Anterior cingulate cortex (tissue), 58 donors: Measurements from ENCODE around the gene TRIM5.
"Not testable (repeated sequence)": the region's sequence is repeated elsewhere in the genome, so short reads cannot be mapped to it uniquely, and the experiment has no call there.

ENCODE experiments used
- DNase-seq, 58 donors: peaks; one replicate each; lab custom pipeline; 2025; lab: John Stamatoyannopoulos, UW

Gene TRIM5, protein sequence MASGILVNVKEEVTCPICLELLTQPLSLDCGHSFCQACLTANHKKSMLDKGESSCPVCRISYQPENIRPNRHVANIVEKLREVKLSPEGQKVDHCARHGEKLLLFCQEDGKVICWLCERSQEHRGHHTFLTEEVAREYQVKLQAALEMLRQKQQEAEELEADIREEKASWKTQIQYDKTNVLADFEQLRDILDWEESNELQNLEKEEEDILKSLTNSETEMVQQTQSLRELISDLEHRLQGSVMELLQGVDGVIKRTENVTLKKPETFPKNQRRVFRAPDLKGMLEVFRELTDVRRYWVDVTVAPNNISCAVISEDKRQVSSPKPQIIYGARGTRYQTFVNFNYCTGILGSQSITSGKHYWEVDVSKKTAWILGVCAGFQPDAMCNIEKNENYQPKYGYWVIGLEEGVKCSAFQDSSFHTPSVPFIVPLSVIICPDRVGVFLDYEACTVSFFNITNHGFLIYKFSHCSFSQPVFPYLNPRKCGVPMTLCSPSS

DNA sequence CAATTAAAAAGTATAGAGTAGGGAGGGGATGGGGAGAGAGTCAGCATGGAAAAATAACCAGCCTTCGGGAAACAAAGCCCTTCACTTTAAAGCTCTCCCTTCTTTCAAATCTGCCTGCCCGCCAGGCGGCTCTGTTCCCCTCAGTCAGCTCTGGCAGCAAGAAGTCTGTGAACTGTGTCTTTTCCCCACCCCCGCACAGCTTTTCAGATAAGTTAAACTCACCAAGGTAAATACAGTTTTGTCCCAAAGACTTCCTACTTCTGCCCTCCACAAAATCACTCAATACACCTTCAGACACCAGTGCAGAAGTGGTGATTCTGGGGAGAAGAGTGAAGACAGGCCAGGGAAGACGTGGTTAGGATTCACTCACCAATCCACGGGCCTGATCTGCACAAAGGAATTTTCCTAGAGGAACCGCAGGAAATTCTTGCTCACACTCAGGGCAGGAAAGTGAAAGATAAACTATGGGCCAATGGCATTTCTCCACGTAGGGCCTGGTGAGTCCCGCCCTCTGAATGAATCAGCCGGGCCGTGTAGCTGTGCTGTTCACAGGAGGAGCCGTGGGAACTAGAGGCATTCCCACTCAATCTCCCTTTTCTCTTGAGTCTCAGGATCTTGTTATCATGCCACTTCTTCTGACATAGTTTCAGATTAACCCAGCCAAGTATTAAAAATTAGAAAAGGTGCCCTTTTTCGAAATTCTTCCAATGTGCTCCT lies at the start of gene TRIM5:
Gene TRIM5, minus strand, starts transcription at position 429 of the 717 bp plus-strand sequence. CDS start 4,897 bp downstream, outside the sequence.
- peak in 47 of 58 donors; percentile 5 to 78 (median 35) for DNase-seq

DNA sequence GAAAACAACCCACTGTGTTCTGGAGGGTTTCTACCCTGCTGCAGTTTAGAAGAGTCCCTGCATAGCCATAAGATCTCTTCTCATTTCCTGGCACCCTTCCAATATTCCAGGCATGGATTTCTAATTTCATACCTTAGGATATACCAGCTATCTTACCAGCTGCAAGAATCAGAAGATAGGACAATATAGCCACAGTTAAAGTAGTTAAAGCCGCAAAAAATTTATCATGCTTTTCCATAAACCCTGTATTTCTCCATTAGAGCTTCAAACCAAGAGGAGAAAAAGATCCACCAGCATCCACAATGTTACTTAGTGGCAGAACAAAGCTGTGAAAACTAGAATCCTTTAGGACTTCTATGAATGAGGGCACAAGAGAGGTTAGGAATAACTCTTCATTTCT lies 42.8 kb upstream of the TRIM5 start:
- DNase-seq = no peak

DNA sequence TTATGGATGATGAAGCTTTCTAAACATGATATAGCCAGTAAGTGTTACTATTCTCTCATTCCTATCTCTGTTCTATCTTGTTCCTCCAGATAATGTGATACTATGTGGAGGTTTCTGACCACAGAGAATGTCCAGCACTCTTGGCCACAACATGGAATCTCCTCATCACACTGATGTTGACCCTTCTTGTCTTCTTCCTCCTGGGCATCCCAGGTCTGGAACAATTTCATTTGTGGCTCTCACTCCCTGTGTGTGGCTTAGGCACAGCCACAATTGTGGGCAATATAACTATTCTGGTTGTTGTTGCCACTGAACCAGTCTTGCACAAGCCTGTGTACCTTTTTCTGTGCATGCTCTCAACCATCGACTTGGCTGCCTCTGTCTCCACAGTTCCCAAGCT lies 41.5 kb upstream of the TRIM5 start:
- no peak for DNase-seq

DNA sequence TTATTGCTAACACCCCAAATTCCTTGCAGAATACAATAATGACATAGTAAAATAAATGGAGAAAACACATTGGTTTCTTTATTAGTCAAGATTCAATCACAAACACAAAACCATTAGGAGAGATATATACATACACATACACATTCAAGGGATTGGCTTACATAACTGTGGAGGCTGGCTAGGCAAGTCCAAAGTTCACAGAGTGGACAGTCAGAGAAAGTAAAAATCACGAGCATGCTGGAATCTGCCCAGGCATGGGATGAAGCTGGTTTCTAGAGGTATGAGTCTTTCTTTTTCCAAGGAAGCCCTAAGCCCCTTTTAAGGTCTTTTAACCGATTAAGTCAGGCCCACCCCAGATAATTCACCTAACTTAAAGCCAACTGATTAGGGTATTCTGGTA lies 37.7 kb upstream of the TRIM5 start:
- no peak for DNase-seq

DNA sequence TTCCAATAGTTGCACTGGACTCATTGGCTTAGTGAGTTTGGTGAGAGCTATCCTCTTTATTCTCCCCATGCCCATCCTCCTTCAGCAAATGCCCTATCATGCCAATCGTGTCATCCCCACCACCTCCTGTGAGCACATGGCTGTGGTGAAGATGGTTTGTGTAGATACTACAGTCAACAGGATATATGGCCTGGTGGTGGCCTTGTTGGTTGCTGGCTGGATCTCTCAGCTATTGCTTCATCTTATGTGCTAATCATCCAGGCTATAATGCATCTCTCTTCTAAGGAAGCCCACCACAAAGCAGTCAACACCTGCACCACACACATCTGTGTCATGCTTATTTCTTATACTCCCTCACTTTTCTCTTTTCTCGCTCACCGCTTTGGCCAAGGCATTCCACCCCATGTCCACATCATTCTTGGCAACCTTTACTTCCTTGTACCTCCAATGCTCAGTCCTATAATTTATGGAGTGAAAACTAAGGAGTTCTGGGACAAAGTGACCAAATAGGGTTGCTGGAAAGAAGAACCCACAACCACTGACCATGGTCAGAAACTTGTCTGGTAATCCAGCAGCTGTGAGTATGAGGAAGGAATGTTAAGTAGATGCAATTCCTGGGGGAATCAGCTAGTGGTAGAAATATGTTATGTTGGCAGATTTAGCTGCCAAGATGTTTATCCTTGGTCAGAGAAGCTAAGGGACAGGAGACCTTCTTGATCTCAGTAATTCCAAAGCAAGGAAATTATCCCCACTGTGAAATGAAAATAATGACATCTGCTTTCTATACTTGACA lies 35.0 kb upstream of the TRIM5 start:
- no peak for DNase-seq

DNA sequence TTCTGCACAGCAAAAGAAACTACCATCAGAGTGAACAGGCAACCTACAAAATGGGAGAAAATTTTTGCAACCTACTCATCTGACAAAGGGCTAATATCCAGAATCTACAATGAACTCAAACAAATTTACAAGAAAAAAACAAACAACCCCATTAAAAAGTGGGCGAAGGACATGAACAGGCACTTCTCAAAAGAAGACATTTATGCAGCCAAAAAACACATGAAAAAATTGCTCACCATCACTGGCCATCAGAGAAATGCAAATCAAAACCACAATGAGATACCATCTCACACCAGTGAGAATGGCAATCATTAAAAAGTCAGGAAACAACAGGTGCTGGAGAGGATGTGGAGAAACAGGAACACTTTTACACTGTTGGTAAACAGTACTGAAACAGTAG lies 31.6 kb upstream of the TRIM5 start:
- DNase-seq = not testable (repeated sequence)

DNA sequence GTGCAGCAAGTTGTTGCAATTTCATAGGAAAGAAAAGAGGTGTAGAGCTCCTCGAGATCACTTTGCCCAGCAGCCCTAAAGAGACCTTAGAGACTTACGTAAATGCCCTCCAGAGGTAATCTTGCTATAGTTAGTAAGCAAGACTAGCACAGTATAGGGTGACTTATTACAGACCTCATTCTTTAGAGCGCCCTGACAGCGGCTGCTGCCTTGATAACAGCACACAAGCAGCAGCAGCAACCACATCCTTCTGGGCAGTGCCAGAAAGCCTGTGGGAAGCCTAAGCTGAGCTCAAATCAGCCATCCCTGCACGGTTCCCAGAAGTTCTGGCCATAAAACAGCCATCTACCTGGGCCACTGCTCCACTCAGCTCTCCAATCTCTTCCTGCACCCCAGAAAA lies 28.8 kb upstream of the TRIM5 start:
- DNase-seq = no peak

DNA sequence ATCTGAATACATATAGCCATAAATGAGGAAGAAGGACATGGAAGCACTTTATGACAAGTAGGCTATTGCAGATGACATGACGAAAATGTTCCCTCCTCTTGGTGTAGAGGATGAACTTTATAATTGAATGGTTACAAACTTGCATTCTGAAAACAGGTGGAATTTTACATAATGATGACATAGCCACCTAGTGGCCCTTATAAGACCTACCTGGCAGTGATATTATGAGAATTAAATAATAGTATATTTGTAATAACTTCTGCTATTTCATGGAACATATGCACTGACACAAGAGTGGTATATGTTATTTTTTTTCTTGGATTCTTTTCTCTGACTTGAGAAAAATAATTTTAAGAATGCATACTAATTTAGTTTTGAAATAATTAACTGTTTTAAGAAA lies 27.6 kb upstream of the TRIM5 start:
- DNase-seq = no peak

DNA sequence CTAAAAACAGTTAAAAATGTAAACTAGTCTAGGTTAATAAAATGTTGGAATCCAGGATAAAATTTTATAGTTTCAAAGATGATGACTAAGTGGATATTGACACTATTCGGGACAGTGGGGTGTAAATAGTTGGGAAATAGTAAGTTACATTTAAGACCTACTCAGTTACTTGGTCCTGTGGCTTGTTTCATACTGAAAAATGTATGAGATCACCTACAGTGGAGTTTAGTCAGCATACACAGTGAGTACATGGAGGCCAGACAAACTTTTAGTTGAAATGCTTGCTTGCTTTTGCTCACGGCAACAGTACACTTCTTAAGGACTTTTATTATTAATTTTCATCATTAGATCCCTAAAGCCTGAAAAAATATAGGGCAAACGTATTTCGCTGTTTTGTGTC lies 20.8 kb upstream of the TRIM5 start:
- no peak for DNase-seq

DNA sequence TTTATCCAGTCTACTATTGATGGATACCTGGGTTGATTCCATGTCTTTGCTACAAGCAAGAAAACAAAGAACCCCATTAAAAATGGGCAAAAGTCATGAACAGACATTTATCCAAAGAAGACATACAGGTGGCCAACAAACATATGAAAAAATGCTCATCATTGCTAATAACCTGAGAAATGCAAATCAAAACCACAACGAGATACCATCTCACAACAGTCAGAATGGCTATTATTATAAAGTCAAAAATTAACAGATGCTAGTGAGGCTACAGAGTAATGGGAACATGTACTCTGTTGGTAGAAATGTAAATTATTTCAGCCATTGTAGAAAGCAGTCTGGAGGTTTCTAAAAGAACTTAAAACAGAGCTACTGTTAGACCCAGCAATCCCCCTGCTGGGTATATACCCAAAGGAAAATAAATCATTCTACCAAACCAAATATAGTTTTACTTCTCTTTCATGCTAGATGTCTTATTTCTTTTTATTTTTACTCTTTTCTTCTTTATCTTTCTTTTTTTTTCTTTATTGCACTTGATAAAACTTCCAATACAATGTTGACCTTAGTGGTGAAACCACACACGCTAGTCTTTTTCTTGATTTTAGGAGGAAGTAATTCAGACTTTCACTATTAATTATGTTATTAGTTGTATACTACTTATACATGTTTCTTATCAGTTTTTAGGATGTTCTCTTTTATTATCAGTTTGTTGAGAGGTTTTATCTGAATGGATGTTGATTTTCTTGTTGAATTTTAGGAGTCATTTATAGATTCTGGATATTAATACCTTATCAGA lies 19.1 kb upstream of the TRIM5 start:
- DNase-seq = no peak

DNA sequence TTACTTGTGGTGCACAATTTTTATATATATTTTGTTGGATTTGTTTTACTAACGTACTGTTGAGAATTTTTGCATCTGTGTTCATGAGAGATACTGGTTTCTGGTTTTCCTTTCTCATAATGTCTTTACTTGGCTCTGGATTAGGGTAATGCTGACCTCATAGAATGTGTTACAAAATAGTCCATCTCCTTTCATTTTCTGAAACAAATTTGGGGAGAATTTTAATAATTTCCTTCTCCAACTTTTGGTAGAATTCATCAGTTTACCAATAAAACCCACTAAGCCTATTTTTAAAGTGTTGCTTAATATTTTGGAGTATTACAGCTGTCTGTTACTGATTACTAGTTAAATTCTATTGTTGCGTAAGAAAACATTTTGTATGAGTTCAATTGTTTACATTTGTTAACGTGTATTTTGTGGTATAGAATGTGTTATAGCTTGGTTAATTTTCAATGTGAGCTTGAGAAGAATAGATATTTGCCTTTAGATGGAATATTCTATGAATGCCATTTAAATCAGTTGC lies 16.2 kb upstream of the TRIM5 start:
- DNase-seq = no peak

DNA sequence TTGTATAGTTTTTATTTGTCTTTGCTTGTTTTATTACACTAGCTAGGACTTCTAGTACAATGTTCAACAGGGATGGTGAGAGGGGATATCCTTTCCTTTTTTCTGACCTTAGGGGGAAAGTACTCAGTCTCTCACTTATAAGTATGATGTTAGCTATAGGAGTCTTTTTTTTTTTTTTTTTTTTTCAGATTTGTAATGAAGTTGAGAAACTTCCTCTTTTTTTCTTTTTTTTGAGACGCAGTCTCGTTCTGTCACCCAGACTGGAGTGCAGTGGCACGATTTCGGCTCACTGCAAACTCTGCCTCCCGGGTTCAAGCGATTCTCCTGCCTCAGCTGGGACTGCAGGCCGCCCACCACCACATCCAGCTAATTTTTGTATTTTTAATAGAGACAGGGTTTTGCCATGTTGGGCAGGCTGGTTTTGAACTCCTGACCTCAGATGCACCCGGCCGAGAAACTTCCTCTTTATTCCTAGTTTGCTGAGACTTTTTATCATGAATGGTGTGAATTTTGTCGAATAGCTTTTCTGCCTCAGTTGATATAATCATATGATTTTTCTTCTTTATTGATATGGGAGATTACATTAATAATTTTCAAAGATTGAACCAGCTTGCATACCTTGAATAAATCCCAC lies 15.7 kb upstream of the TRIM5 start:
- DNase-seq = no peak

DNA sequence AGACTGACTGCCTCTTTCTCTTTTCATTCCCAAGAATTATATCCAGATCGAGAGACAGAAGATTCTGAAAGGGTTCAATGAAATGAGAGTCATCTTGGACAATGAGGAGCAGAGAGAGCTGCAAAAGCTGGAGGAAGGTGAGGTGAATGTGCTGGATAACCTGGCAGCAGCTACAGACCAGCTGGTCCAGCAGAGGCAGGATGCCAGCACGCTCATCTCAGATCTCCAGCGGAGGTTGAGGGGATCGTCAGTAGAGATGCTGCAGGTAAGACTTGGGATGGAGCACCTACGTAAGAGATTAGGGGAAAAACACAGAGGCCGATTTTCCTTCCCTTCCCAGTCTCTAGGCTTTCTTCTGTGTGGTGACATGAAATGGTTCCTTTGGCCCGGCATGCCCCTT lies 13.4 kb upstream of the TRIM5 start:
- no peak for DNase-seq

DNA sequence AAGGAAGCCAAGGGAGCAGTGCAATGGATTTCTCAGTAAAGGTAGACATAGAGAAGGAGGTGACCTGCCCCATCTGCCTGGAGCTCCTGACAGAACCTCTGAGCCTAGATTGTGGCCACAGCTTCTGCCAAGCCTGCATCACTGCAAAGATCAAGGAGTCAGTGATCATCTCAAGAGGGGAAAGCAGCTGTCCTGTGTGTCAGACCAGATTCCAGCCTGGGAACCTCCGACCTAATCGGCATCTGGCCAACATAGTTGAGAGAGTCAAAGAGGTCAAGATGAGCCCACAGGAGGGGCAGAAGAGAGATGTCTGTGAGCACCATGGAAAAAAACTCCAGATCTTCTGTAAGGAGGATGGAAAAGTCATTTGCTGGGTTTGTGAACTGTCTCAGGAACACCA lies 11.3 kb upstream of the TRIM5 start:
- DNase-seq = no peak

DNA sequence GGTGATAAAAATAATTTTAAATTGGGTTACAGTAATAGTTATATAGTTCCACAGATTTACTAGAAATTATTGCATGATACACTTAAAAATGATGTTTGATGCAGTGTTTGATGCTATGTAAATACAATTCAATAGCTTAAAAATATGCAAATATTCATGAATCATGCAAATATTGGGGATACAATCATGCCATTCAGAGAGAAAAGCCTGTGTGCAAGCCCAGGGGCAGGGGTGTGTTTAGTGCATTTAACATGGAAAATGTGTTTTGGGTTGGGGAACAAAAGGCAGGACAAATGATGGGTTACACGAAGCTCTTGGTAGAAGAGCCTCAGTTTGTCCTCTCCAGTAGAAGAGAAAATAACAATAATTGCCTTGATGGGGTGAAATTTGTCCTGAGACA lies 10.7 kb upstream of the TRIM5 start:
- no peak for DNase-seq

DNA sequence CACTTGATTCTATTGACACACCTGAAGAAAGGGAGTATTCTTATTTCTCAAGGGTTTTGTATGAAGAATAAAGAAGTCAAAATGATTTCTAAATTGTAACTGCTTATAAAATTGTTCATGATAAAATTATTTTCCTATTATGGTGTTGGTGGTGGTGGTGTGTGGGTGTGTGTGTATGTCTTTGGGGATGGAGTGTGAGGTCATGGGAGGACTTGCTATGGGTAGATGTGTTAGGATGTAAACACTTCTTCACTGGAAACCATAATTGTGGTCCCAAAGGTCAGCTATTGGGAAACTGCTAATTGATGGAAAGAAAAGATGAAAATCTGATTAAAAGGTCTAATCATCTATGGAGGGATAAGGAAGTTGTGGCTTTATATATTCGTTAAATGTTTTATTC lies 9.8 kb upstream of the TRIM5 start:
- DNase-seq = no peak

DNA sequence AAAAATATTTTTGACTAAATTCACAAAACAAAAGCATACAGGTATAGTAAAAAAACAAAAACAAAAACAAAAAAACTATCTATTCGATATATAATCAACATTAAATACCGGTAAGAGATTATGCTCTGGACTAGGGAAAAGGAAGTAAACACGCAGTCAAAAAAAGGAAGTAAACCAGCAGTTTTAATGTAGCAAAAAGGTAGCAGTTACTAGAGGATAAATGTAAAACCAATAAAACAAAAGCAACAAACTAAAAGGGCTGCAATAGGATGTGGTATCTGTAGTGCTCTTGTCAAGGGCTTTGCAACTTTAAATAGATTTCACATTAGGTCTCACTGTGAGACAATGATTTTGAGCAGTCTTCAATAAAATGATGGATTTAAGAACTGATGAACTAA lies 7.1 kb upstream of the TRIM5 start:
- DNase-seq = no peak

DNA sequence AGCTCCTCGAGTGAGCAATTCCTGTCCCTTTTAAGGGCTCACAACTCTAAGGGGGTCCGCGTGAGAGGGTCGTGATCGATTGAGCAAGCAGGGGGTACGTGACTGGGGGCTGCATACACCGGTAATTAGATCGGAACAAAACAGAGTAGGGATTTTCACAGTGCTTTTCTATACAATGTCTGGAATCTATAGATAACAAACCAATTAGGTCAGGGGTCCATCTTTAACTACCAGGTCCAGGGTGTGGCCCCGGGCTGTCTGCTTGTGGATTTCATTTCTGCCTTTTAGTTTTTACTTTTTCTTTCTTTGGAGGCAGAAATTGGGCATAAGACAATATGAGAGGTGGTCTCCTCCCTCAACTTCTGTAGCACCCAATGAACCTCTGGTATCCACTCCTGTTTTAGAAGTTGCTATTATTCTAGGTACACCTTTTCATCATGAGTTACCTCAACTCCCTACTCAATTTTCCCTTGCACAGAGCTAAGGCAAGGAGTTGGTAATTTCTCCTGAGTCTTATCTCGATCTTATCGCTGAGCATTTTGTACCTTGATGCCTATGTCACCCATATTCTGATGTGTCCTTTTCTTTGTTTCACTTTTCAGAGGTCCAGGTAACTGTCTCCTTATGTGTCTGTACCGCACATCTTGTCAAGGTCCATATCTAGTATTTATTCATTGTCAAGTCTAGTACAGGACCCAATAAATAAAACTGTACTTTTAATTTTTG lies 6.5 kb upstream of the TRIM5 start:
- DNase-seq = not testable (repeated sequence)

DNA sequence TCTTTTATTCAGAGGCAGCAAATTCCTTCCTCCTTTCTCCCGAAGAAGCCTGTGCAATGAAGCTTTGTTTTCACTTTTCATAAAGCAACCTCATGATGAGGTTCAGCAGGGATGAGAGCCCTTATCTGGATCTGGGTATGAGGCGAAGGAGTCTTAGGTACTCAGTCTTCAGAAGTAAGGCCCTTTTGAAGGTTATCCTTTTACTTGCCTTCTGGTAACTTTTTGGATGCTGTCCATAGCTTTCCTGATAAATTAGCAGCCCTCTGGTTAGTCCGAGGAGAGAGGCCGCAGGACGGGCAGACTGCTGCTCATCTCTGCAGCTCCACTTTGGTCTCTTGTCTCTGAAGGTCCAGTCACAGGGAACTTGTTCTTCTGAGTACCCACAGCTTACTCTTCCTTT lies 5.9 kb upstream of the TRIM5 start:
- DNase-seq = peak in 2 of 58 donors; percentile 1 to 7
